Stimulated activated CD8-positive, alpha-beta memory T cell treated with anti-CD3 and anti-CD28 coated beads, Interleukin-4, amount 100 ng/mL, for 24 hours (primary cell): ENCODE results near the gene PHKA2.

ENCODE experiments used
- DNase-seq: peaks from one replicate; pipeline ENCODE4 v3.0.0-alpha.2; 2020; ENCODE audit warnings: low read depth

PHKA2 gene

GRCh38 chrX:18889346-18890048 lies 94.4 kb downstream of the PHKA2 start:
- no peak for DNase-seq

GRCh38 chrX:18888281-18888680 lies 95.6 kb downstream of the PHKA2 start:
- no peak for DNase-seq

GRCh38 chrX:18887825-18888212 lies 96.1 kb downstream of the PHKA2 start:
- no peak for DNase-seq

- no peak for DNase-seq
Observed at GRCh38 chrX:18887177-18887824, 96.6 kb downstream of the PHKA2 start.

- peak; percentile 21 for DNase-seq
Observed at GRCh38 chrX:18886344-18887161, 97.4 kb downstream of the PHKA2 start.

- DNase-seq: no peak
Observed at GRCh38 chrX:18886005-18886343, 97.9 kb downstream of the PHKA2 start.

GRCh38 chrX:18885328-18886004 lies 98.4 kb downstream of the PHKA2 start:
- DNase-seq: no peak

- DNase-seq: no peak
Observed at GRCh38 chrX:18884916-18885315, 99.0 kb downstream of the PHKA2 start.

GRCh38 chrX:18883961-18884765 lies 99.8 kb downstream of the PHKA2 start:
- no peak for DNase-seq

GRCh38 chrX:18883234-18883960 lies 100.5 kb downstream of the PHKA2 start:
- no peak for DNase-seq

GRCh38 chrX:18879144-18879543 lies 104.8 kb downstream of the PHKA2 start:
- no peak for DNase-seq

GRCh38 chrX:18877469-18877868 lies 106.4 kb downstream of the PHKA2 start:
- DNase-seq: no peak

GRCh38 chrX:18875256-18875878 lies 108.5 kb downstream of the PHKA2 start:
- no peak for DNase-seq

GRCh38 chrX:18874560-18875255 lies 109.2 kb downstream of the PHKA2 start:
- no peak for DNase-seq

- no peak for DNase-seq
Observed at GRCh38 chrX:18873836-18874235, 110.1 kb downstream of the PHKA2 start.

- DNase-seq: no peak
Observed at GRCh38 chrX:18873189-18873791, 110.6 kb downstream of the PHKA2 start.

- DNase-seq: no peak
Observed at GRCh38 chrX:18872621-18873020, 111.3 kb downstream of the PHKA2 start.

GRCh38 chrX:18871970-18872369 lies 111.9 kb downstream of the PHKA2 start:
- DNase-seq: no peak

- no peak for DNase-seq
Observed at GRCh38 chrX:18871161-18871890, 112.6 kb downstream of the PHKA2 start.
